ENCODE measurements around the gene PRDM2.

PRDM2 gene

GRCh38 chr1:13667691-13668090 is 32.3 kb upstream of the PRDM2 start:
- no peak overlapping the region for H4K91ac ChIP-seq (ENCODE audit: low read depth, low read length)
- WGBS (ENCODE audit: extremely low coverage, insufficient coverage, insufficient read length): no CpG with 5 or more reads among the region's 4 CpGs
- H3K4me1 ChIP-seq (ENCODE audit: control insufficient read depth in 1 of 2, insufficient read depth in 2 of 2, low read length in 2 of 2): no peaks in the 10 kb centered on the region
- no peaks in the 10 kb centered on the region for H3K36me3 ChIP-seq (ENCODE audit: control insufficient read depth in 1 of 2, insufficient read depth in 2 of 2, low read length in 2 of 2)
- H2AFZ ChIP-seq (ENCODE audit: insufficient read depth, low read length, poor library complexity): no peak overlapping the region
- no peak overlapping the region for H3K18ac ChIP-seq (ENCODE audit: low read length)
- no peak overlapping the region for H3K23ac ChIP-seq (ENCODE audit: low read length)
- no peak overlapping the region for H3K27ac ChIP-seq (ENCODE audit: low read depth, low read length)
- no peak overlapping the region for H4K8ac ChIP-seq (ENCODE audit: low read depth, low read length)
- H2BK12ac ChIP-seq (ENCODE audit: low read length): no peak overlapping the region
- no peak overlapping the region for H3K4ac ChIP-seq (ENCODE audit: low read depth, low read length)
- no peaks in the 10 kb centered on the region for H3K9me3 ChIP-seq (ENCODE audit: insufficient read depth, low read depth, low read length)
- H3K14ac ChIP-seq (ENCODE audit: low read length): no peak overlapping the region
- no peaks in the 10 kb centered on the region for H3K79me2 ChIP-seq (ENCODE audit: control insufficient read depth, insufficient read depth, low read length, poor library complexity)
- no peak overlapping the region for H2AK5ac ChIP-seq (ENCODE audit: low read length)
- H4K12ac ChIP-seq (ENCODE audit: low read depth, low read length): no peak overlapping the region
- H3K4me2 ChIP-seq (ENCODE audit: low read length): no peak overlapping the region
- H3K9ac ChIP-seq (ENCODE audit: low read length): no peak overlapping the region
- no peaks in the 10 kb centered on the region for H3K27me3 ChIP-seq (ENCODE audit: insufficient read depth, low read length)
- no peak overlapping the region for H2BK120ac ChIP-seq (ENCODE audit: insufficient read depth, low read length, poor library complexity)
- H3K79me1 ChIP-seq (ENCODE audit: low read length): no peaks in the 10 kb centered on the region
- H3K4me3 ChIP-seq (ENCODE audit: low read depth, low read length): no peak overlapping the region
- no peak for DNase-seq
- no peak overlapping the region for H2BK5ac ChIP-seq (ENCODE audit: low read depth, low read length, poor library complexity)

GRCh38 chr1:13674377-13674776 is 25.6 kb upstream of the PRDM2 start:
- no peak overlapping the region for H3K4ac ChIP-seq (ENCODE audit: low read depth, low read length)

GRCh38 chr1:13675151-13675651 is 24.8 kb upstream of the PRDM2 start:
- WGBS (ENCODE audit: extremely low coverage, insufficient coverage, insufficient read length): no CpG with 5 or more reads among the region's 3 CpGs
- no peak overlapping the region for H2BK120ac ChIP-seq (ENCODE audit: insufficient read depth, low read length, poor library complexity)
- no peak overlapping the region for H4K12ac ChIP-seq (ENCODE audit: low read depth, low read length)
- H3K9ac ChIP-seq (ENCODE audit: low read length): no peak overlapping the region
- no peaks in the 10 kb centered on the region for H3K79me1 ChIP-seq (ENCODE audit: low read length)
- no peak overlapping the region for H2BK12ac ChIP-seq (ENCODE audit: low read length)
- H3K23ac ChIP-seq (ENCODE audit: low read length): no peak overlapping the region
- H3K14ac ChIP-seq (ENCODE audit: low read length): no peak overlapping the region
- no peak overlapping the region for H2BK5ac ChIP-seq (ENCODE audit: low read depth, low read length, poor library complexity)
- H3K4me1 ChIP-seq (ENCODE audit: control insufficient read depth in 1 of 2, insufficient read depth in 2 of 2, low read length in 2 of 2): no peaks in the 10 kb centered on the region
- H4K8ac ChIP-seq (ENCODE audit: low read depth, low read length): no peak overlapping the region
- no peak overlapping the region for H3K4me2 ChIP-seq (ENCODE audit: low read length)
- no peaks in the 10 kb centered on the region for H3K9me3 ChIP-seq (ENCODE audit: insufficient read depth, low read depth, low read length)
- no peak overlapping the region for H4K91ac ChIP-seq (ENCODE audit: low read depth, low read length)
- H3K79me2 ChIP-seq (ENCODE audit: control insufficient read depth, insufficient read depth, low read length, poor library complexity): no peaks in the 10 kb centered on the region
- no peak overlapping the region for H2AK5ac ChIP-seq (ENCODE audit: low read length)
- H3K4ac ChIP-seq (ENCODE audit: low read depth, low read length): no peak overlapping the region
- no peak for DNase-seq
- no peak overlapping the region for H2AFZ ChIP-seq (ENCODE audit: insufficient read depth, low read length, poor library complexity)
- no peaks in the 10 kb centered on the region for H3K36me3 ChIP-seq (ENCODE audit: control insufficient read depth in 1 of 2, insufficient read depth in 2 of 2, low read length in 2 of 2)
- H3K18ac ChIP-seq (ENCODE audit: low read length): no peak overlapping the region
- no peak overlapping the region for H3K4me3 ChIP-seq (ENCODE audit: low read depth, low read length)
- H3K27ac ChIP-seq (ENCODE audit: low read depth, low read length): no peak overlapping the region
- no peaks in the 10 kb centered on the region for H3K27me3 ChIP-seq (ENCODE audit: insufficient read depth, low read length)

More at GRCh38 chr1:13674377-13674776, 25.6 kb upstream of the PRDM2 start:
- no peak overlapping the region for H4K91ac ChIP-seq (ENCODE audit: low read depth, low read length)
- H3K4me3 ChIP-seq (ENCODE audit: low read depth, low read length): no peak overlapping the region
- H2BK12ac ChIP-seq (ENCODE audit: low read length): no peak overlapping the region
- no peak overlapping the region for H3K23ac ChIP-seq (ENCODE audit: low read length)
- H2BK120ac ChIP-seq (ENCODE audit: insufficient read depth, low read length, poor library complexity): no peak overlapping the region
- H3K36me3 ChIP-seq (ENCODE audit: control insufficient read depth in 1 of 2, insufficient read depth in 2 of 2, low read length in 2 of 2): no peaks in the 10 kb centered on the region
- WGBS (ENCODE audit: extremely low coverage, insufficient coverage, insufficient read length): no CpG with 5 or more reads among the region's 5 CpGs
- H3K4me2 ChIP-seq (ENCODE audit: low read length): no peak overlapping the region
- no peak overlapping the region for H3K9ac ChIP-seq (ENCODE audit: low read length)
- no peak overlapping the region for H3K14ac ChIP-seq (ENCODE audit: low read length)
- H3K27me3 ChIP-seq (ENCODE audit: insufficient read depth, low read length): no peaks in the 10 kb centered on the region
- no peaks in the 10 kb centered on the region for H3K4me1 ChIP-seq (ENCODE audit: control insufficient read depth in 1 of 2, insufficient read depth in 2 of 2, low read length in 2 of 2)
- H2AK5ac ChIP-seq (ENCODE audit: low read length): no peak overlapping the region
- H4K12ac ChIP-seq (ENCODE audit: low read depth, low read length): no peak overlapping the region
- no peak overlapping the region for H2BK5ac ChIP-seq (ENCODE audit: low read depth, low read length, poor library complexity)
- no peak overlapping the region for H4K8ac ChIP-seq (ENCODE audit: low read depth, low read length)
- H3K18ac ChIP-seq (ENCODE audit: low read length): no peak overlapping the region
- DNase-seq: no peak
- H3K27ac ChIP-seq (ENCODE audit: low read depth, low read length): no peak overlapping the region
- H3K79me1 ChIP-seq (ENCODE audit: low read length): no peaks in the 10 kb centered on the region
- no peaks in the 10 kb centered on the region for H3K9me3 ChIP-seq (ENCODE audit: insufficient read depth, low read depth, low read length)
- H3K79me2 ChIP-seq (ENCODE audit: control insufficient read depth, insufficient read depth, low read length, poor library complexity): no peaks in the 10 kb centered on the region
- no peak overlapping the region for H2AFZ ChIP-seq (ENCODE audit: insufficient read depth, low read length, poor library complexity)

- H3K27ac ChIP-seq (ENCODE audit: low read depth, low read length): no peak overlapping the region
- H3K23ac ChIP-seq (ENCODE audit: low read length): no peak overlapping the region
- H3K4me3 ChIP-seq (ENCODE audit: low read depth, low read length): no peak overlapping the region
- H3K4me2 ChIP-seq (ENCODE audit: low read length): no peak overlapping the region
- no peak overlapping the region for H2BK12ac ChIP-seq (ENCODE audit: low read length)
- H3K4me1 ChIP-seq (ENCODE audit: control insufficient read depth in 1 of 2, insufficient read depth in 2 of 2, low read length in 2 of 2): no peaks in the 10 kb centered on the region
- H2BK5ac ChIP-seq (ENCODE audit: low read depth, low read length, poor library complexity): no peak overlapping the region
- H3K36me3 ChIP-seq (ENCODE audit: control insufficient read depth in 1 of 2, insufficient read depth in 2 of 2, low read length in 2 of 2): no peaks in the 10 kb centered on the region
- no peak overlapping the region for H3K18ac ChIP-seq (ENCODE audit: low read length)
- no peak overlapping the region for H2BK120ac ChIP-seq (ENCODE audit: insufficient read depth, low read length, poor library complexity)
- no CpG with 5 or more reads among the region's 1 CpG for WGBS (ENCODE audit: extremely low coverage, insufficient coverage, insufficient read length)
- H3K9ac ChIP-seq (ENCODE audit: low read length): no peak overlapping the region
- H4K8ac ChIP-seq (ENCODE audit: low read depth, low read length): no peak overlapping the region
- H3K27me3 ChIP-seq (ENCODE audit: insufficient read depth, low read length): no peaks in the 10 kb centered on the region
- no peak overlapping the region for H2AFZ ChIP-seq (ENCODE audit: insufficient read depth, low read length, poor library complexity)
- H4K12ac ChIP-seq (ENCODE audit: low read depth, low read length): no peak overlapping the region
- H3K79me1 ChIP-seq (ENCODE audit: low read length): no peaks in the 10 kb centered on the region
- no peak overlapping the region for H2AK5ac ChIP-seq (ENCODE audit: low read length)
- no peaks in the 10 kb centered on the region for H3K9me3 ChIP-seq (ENCODE audit: insufficient read depth, low read depth, low read length)
- H3K79me2 ChIP-seq (ENCODE audit: control insufficient read depth, insufficient read depth, low read length, poor library complexity): no peaks in the 10 kb centered on the region
- DNase-seq: no peak
- H3K14ac ChIP-seq (ENCODE audit: low read length): no peak overlapping the region
- no peak overlapping the region for H3K4ac ChIP-seq (ENCODE audit: low read depth, low read length)
- no peak overlapping the region for H4K91ac ChIP-seq (ENCODE audit: low read depth, low read length)
These were observed 22.1 kb upstream of the PRDM2 start for GRCh38 chr1:13677896-13678295.
